Small intestine (tissue), 7 donors: ENCODE measurements around the gene SERTAD4. TPM values are rescaled to one million over a fixed set of nuclear protein-coding genes. Genes with fewer than 3 reads are reported as not detected.

Experiments
- DNase-seq, 2 donors: peaks; one replicate each; pipeline versions ENCODE4 v3.0.0 to v3.0.0-alpha.2; 2013
- FAIRE-seq: peaks from 2 replicates; lab custom pipeline; 2012; peaks lifted over from hg19 to GRCh38; lab: Jason Lieb, UNC
- H3K27ac ChIP-seq, 3 donors: one replicate each; pipeline ENCODE4 v1.5.1; 2013; ENCODE audit warnings: low read length in 2 of 3, mild to moderate bottlenecking in 2 of 3, control low read depth in 1 of 3, inconsistent platforms in 1 of 3, low read depth in 1 of 3, moderate library complexity in 1 of 3
- H3K27me3 ChIP-seq, 3 donors: one replicate each; pipeline ENCODE4 v1.6.1; 2013; ENCODE audit warnings: low read length in 3 of 3, inconsistent platforms in 1 of 3; ENCODE audit not compliant: control insufficient read depth in 3 of 3, insufficient read depth in 3 of 3
- H3K36me3 ChIP-seq, 3 donors: one replicate each; pipeline ENCODE4 v1.6.1; 2013; ENCODE audit warnings: low read length in 3 of 3, inconsistent platforms in 1 of 3, low read depth in 1 of 3, mild to moderate bottlenecking in 1 of 3, moderate library complexity in 1 of 3; ENCODE audit not compliant: control insufficient read depth in 3 of 3, insufficient read depth in 2 of 3
- H3K4me1 ChIP-seq, 3 donors: one replicate each; pipeline ENCODE4 v1.6.1; 2013; ENCODE audit warnings: low read length in 2 of 3, inconsistent platforms in 1 of 3, low read depth in 1 of 3, mild to moderate bottlenecking in 1 of 3, moderate library complexity in 1 of 3; ENCODE audit not compliant: control insufficient read depth in 3 of 3, insufficient read depth in 2 of 3
- H3K4me3 ChIP-seq, 3 donors: one replicate each; pipeline ENCODE4 v1.5.1; 2013; ENCODE audit warnings: low read length in 3 of 3, control low read depth in 1 of 3, inconsistent platforms in 1 of 3, low read depth in 1 of 3, mild to moderate bottlenecking in 1 of 3, moderate library complexity in 1 of 3
- H3K9me3 ChIP-seq, 2 donors: one replicate each; pipeline ENCODE4 v1.6.1; 2013; ENCODE audit warnings: low read depth in 1 of 2, low read length in 1 of 2; ENCODE audit not compliant: control insufficient read depth in 2 of 2, insufficient read depth in 1 of 2
- WGBS, 3 donors: extraction: QIAGEN DNeasy Blood & Tissue Kit; methylation state at CpG; one replicate each; pipeline ENCODE4 v1.1.7; 2013; 5-methylcytosine and 5-hydroxymethylcytosine counted together
- polyA plus RNA-seq, 4 donors: library from polyadenylated mRNA; stranded (reverse) in 3 of 4; unstranded in 1 of 4; fragments of 200-250 nt in 3 of 4; fragments of 120-200 nt in 1 of 4; gene quantifications; one replicate each; pipeline versions ENCODE4 v1.2.1 to v1.2.3, GENCODE V29; 2013
- donor health status: healthy with polysubstance abuse.
- donor health status: control.
- donor health status: control.
- donor health status: Bipolar disorder and iron deficiency.
- donor health status: healthy.

SERTAD4 gene
- polyA plus RNA-seq, 4 donors, result 0.88 to 1.0 TPM; not detected in 2

DNA sequence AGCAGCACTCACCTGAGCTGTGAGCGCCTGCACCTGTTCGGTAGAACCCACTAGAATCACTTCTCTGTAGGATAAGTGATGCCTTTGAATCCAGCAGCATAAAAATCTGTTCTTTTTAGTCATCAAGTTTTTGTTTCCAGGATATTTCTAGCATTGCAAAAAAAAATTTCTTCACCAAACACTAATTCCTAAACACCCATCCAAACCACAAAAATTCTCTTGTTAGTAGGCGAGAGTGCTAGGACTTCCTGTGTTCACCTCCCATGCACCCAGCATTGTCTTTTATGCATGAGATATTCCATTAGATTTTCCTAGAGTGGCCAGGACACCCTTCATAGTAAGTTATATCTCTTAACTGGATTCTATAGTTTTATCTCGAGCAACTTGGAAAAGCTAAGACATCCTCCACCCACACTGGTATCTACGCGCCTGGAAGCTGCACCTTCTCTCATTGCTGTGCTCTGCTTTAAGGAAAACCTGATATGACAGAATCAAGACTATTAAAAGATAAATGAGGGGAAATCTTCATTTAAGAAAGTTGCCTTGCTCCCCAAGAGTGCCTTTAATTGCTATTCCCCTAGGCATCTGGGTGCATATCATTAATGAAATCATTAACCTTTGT is 12.3 kb downstream of the SERTAD4 start:
- DNase-seq (no peak), FAIRE-seq (no peak)
- Histone ChIP-seq H3K36me3 (no peaks in the 10 kb centered on the region), H3K27ac (no peak overlapping the region), H3K9me3 (no peaks in the 10 kb centered on the region), H3K4me1 (peaks cover 0 to 2% (median 0%) of the 10 kb centered on the region in 3 donors), H3K4me3 (no peak overlapping the region), H3K27me3 (peaks cover 0 to 28% (median 2%) of the 10 kb centered on the region in 3 donors)
- 84 to 92% (median 86%) methylated on average over 6 of the region's 6 CpGs for WGBS, 3 donors

DNA sequence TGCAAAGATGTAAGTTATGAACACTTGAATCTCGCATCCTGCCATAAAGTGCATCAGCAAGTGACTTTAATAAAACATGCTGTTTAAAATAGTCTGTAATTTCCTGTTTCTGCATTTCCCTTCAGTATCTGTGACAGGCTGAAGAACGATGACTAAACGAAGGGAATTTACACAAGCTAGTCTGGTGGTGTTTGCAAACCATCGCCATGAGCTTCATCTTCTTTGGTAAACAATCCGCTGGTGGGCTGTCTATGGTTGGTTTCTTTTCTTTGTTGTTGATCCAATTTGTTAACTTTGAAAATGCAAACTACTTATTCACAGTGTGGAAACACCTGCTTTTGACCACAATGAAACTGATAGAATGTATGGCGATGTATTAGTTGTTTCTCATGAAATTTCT is 13.9 kb downstream of the SERTAD4 start:
- H3K4me3 ChIP-seq, result no peak overlapping the region
- 33 to 76% (median 49%) methylated on average over 6 of the region's 6 CpGs for WGBS, 3 donors
- H3K27ac ChIP-seq, result no peak overlapping the region
- no peaks in the 10 kb centered on the region for H3K36me3 ChIP-seq
- H3K4me1 ChIP-seq, result peaks cover 0 to 12% (median 0%) of the 10 kb centered on the region in 3 donors
- no peaks in the 10 kb centered on the region for H3K9me3 ChIP-seq
- peaks cover 0 to 38% (median 2%) of the 10 kb centered on the region in 3 donors for H3K27me3 ChIP-seq
- FAIRE-seq, result no peak
- DNase-seq, result no peak

DNA sequence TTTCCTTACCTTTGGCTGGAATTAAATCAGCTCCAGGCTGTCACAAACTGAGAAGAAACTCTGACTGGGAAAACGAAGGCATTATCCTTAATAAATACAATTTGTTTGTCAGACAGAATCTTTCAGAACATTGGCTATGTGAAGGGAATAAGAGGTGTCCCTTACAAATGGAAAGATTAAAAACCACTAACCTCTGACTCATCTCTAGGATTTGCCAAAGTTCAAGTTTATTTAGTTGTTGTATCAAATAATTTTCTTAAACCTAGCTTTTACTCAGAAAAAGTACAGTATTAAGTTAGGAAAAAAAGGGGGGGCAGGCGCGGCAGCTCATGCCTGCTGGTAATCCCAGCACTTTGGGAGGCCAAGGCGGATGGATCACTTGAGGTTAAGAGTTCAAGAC is 15.7 kb downstream of the SERTAD4 start:
- Histone ChIP-seq H3K4me1 (peaks cover 0 to 29% (median 2%) of the 10 kb centered on the region in 3 donors), H3K27ac (no peak overlapping the region), H3K27me3 (peaks cover 0 to 53% (median 2%) of the 10 kb centered on the region in 3 donors), H3K4me3 (no peak overlapping the region), H3K9me3 (no peaks in the 10 kb centered on the region), H3K36me3 (no peaks in the 10 kb centered on the region)
- DNase-seq (no peak), FAIRE-seq (no peak)
- WGBS, 3 donors, result 76 to 86% (median 83%) methylated on average over 4 of the region's 4 CpGs

DNA sequence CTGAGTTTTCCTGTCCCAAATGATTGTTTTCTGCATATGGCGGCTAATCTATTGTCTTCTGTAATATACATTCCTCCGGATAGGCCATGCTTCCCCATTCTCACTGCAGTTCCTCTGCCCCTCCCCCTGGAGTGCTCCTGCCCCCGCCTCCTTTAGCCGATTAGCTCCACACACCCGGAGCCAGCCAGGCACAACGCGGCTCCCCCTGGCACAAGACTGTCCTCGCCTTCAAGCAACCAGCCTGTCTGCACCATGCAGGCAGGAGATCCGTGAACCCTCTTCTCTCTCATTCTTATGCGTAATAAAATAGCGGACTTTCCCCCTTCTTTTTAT is 18.0 kb downstream of the SERTAD4 start:
- H3K4me1 ChIP-seq, result peaks cover 0 to 30% (median 2%) of the 10 kb centered on the region in 3 donors
- no peaks in the 10 kb centered on the region for H3K36me3 ChIP-seq
- FAIRE-seq, result no peak
- H3K27me3 ChIP-seq, result peaks cover 0 to 66% (median 2%) of the 10 kb centered on the region in 3 donors
- H3K4me3 ChIP-seq, result peak overlapping the region in 1 of 3 donors; percentile 30
- peak; percentile 49 to 50 for DNase-seq
- WGBS, 3 donors, result 6 to 17% (median 13%) methylated on average over 11 of the region's 11 CpGs
- H3K9me3 ChIP-seq, result no peaks in the 10 kb centered on the region
- H3K27ac ChIP-seq, result no peak overlapping the region

DNA sequence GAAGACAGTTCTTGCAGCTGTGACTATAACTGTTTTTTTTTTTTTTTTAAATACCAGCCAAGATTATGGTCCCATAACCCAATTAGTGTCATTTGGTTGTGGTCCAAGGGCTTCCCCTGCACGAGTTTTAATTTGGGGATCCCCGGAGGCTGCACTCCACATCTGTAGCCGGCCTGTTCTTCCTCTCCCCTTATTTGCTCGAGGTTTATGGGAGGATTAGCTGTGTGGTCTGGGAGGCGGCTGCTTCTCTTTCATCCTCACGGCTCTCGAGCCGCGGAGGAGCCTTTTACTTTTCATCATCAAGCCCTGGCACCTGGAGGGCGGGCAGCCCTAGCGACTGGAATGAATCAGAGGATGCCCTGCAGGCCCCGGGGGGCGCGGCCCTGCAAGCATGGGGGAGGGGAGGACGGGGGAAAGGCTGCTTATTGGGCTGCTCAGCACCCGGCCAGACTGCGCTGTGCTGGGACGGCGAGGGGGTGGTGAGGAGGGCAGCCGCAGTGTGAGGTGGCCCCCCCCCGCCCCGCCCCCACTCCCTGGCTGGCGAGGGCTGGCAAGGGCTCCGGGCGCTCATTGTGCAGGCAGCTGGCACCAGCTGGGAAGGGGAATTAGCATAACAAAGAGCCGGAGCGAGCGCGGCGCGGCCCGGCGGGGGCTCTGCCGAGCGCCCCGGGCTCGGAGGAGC is 18.5 kb downstream of the SERTAD4 start:
- H3K4me1 ChIP-seq, result peaks cover 0 to 30% (median 2%) of the 10 kb centered on the region in 3 donors
- no peaks in the 10 kb centered on the region for H3K36me3 ChIP-seq
- FAIRE-seq, result no peak
- H3K27ac ChIP-seq, result peak overlapping the region in 1 of 3 donors; percentile 45
- H3K4me3 ChIP-seq, result peak overlapping the region; percentile 30 to 38 (median 36)
- peak; percentile 43 to 53 for DNase-seq
- 1 to 2% (median 1%) methylated on average over 36 to 37 of the region's 37 CpGs for WGBS, 3 donors
- no peaks in the 10 kb centered on the region for H3K9me3 ChIP-seq
- H3K27me3 ChIP-seq, result peaks cover 0 to 68% (median 2%) of the 10 kb centered on the region in 3 donors

DNA sequence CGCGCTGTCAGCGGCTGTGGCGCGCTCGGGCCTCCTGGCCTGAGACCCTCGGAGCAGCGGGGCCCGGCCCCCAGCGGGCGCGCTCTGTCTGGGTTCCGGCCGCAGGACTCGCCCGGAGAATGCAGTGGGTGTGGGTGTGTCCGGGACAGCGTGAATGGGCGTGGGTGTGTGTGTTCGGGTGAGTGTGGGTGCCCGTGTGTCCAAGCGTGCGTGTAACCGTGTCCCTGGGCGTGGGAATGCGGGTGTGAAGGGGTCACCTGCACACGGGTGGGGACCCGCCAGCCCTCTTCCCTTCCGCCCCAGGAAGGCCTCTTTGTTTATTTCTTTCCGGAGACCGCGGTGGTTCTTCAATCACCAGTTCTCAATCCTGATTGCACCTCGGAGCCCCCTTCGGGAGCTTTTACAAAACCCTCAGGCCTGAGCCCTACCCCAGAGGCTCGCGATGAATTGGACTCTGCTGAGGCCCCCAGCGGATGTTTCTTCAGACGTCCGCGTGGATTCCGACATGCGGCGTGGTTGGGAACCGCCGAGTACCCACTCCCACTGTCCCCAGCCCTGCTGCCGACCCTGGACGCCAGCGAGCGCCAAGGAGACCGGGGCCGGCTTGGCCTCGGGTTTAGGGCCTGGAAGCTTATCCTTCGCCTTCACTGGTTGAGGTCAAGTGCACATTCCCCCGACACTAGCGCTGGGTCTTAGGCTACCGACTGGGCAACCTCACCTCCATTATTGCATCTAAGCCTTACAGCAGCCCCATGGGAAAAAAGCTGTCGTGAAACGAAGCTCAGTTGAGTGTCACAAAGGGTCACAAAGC is 19.3 kb downstream of the SERTAD4 start:
- Histone ChIP-seq H3K27ac (peak overlapping the region in 2 of 3 donors; percentile 17 to 45), H3K36me3 (no peaks in the 10 kb centered on the region), H3K27me3 (peaks cover 0 to 68% (median 2%) of the 10 kb centered on the region in 3 donors), H3K4me1 (peaks cover 0 to 30% (median 2%) of the 10 kb centered on the region in 3 donors), H3K9me3 (no peaks in the 10 kb centered on the region), H3K4me3 (peak overlapping the region; percentile 30 to 38 (median 36))
- WGBS, 3 donors, result 3 to 16% (median 9%) methylated on average over 57 to 58 of the region's 58 CpGs
- no peak for FAIRE-seq
- peak in 1 of 2 donors; percentile 42 for DNase-seq

DNA sequence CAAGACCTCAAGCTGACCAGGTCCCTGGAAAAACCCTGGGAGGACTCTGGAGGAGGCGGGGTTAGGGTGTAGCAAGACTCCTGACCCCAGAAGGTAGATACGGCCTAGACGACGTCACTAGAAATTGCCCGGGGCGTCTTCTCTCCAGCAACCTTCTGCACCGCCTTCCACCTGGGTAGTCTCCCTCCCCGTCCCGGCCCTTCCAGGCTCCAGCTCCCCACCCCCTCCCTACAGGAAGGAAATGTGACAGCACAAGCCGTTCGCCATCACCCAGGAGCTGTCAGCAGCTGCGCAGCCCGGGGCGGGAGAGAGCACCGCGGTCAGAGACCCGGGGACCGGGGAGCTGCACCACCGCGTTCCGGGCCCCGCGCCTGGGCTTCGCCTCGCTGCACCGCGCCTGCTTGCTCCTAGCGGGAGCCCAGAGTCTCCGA is 20.0 kb downstream of the SERTAD4 start:
- no peak for FAIRE-seq
- peaks cover 0 to 65% (median 2%) of the 10 kb centered on the region in 3 donors for H3K27me3 ChIP-seq
- H3K27ac ChIP-seq, result no peak overlapping the region
- WGBS, 3 donors, result 1 to 31% (median 4%) methylated on average over 22 to 29 of the region's 29 CpGs
- H3K9me3 ChIP-seq, result no peaks in the 10 kb centered on the region
- peaks cover 0 to 30% (median 2%) of the 10 kb centered on the region in 3 donors for H3K4me1 ChIP-seq
- no peaks in the 10 kb centered on the region for H3K36me3 ChIP-seq
- peak; percentile 43 to 86 for DNase-seq
- H3K4me3 ChIP-seq, result no peak overlapping the region

DNA sequence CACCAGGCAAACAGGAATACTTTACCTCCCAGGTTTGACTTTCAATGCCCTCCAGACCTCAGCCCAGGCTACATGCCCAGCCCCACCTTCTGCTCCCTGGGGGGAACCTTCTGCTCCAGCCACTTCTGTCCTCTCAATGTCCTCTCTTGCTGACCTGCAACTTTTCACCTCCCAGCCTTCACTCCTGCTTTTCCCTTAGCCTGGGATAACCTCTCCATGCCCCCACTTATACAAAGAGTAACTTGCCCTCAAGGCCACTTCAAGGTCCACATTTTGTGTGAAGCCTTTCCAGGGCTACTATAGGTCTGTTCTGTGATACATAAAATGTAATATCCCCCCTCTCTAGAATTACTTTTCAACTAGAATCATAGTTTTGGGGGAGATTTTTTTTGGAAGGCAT is 21.7 kb downstream of the SERTAD4 start:
- H3K36me3 ChIP-seq, result no peaks in the 10 kb centered on the region
- no peak for FAIRE-seq

More for the DNA sequence above, 21.7 kb downstream of the SERTAD4 start:
- peaks cover 0 to 30% (median 2%) of the 10 kb centered on the region in 3 donors for H3K4me1 ChIP-seq
- H3K9me3 ChIP-seq, result no peaks in the 10 kb centered on the region
- H3K27ac ChIP-seq, result no peak overlapping the region
- H3K4me3 ChIP-seq, result no peak overlapping the region
- peaks cover 0 to 60% (median 2%) of the 10 kb centered on the region in 3 donors for H3K27me3 ChIP-seq
- no peak for DNase-seq
